Limb (tissue), 2 donors: ENCODE measurements around the gene SLITRK5.

Experiments used
- DNase-seq, 2 donors: peaks; one replicate each; pipeline ENCODE4 v3.0.0-alpha.2; 2016; ENCODE audit errors: extremely low spot score in 2 of 2

SLITRK5 gene

GRCh38 chr13:87712012-87712411 lies 40.8 kb downstream of the SLITRK5 start:
- no peak for DNase-seq
